Natural killer cell (primary cell): Measurements from ENCODE around the gene CD63. TPM values are rescaled to one million over a fixed set of nuclear protein-coding genes. Genes with fewer than 3 reads are reported as not detected.
A peak's percentile ranks its signal among the peaks of the same experiment; 100 is the strongest.

Experiments used
- ATAC-seq, 3 donors: fragments of 150-1000 bp in 2 of 3; fragments of 200-7000 bp in 1 of 3; cut with Tn5 transposase; 1 replicate in 1 of 3; 2 replicates in 2 of 3; pipeline ENCODE4 v1.10.0; 2021; ENCODE audit warnings: mild to moderate bottlenecking in 2 of 3, moderate library complexity in 2 of 3
- DNase-seq, 2 donors: peaks; one replicate each; pipeline versions ENCODE4 v3.0.0 to v3.0.0-alpha.2; 2013 to 2021; ENCODE audit warnings: mixed read lengths in 1 of 2
- H3K27ac ChIP-seq: one replicate; pipeline ENCODE4 v1.5.1; 2013; ENCODE audit warnings: mild to moderate bottlenecking, low read length
- H3K27me3 ChIP-seq: one replicate; pipeline ENCODE4 v1.6.1; 2013; ENCODE audit warnings: low read length; ENCODE audit not compliant: control insufficient read depth, insufficient read depth
- H3K36me3 ChIP-seq: one replicate; pipeline ENCODE4 v1.6.1; 2013; ENCODE audit warnings: low read length; ENCODE audit not compliant: control insufficient read depth, insufficient read depth
- H3K4me1 ChIP-seq: one replicate; pipeline ENCODE4 v1.6.1; 2013; ENCODE audit warnings: low read length; ENCODE audit not compliant: control insufficient read depth, insufficient read depth
- H3K4me3 ChIP-seq: one replicate; pipeline ENCODE4 v1.5.1; 2013; ENCODE audit warnings: low read length
- H3K9me3 ChIP-seq: one replicate; pipeline ENCODE4 v1.6.1; 2013; ENCODE audit warnings: low read length; ENCODE audit not compliant: control insufficient read depth, insufficient read depth
- H3K27ac Mint-ChIP-seq, 2 donors: one replicate each; pipeline ENCODE4 v1.8.0; 2022; ENCODE audit warnings: mild to moderate bottlenecking in 2 of 2, mixed read lengths in 2 of 2, moderate library complexity in 1 of 2
- H3K27me3 Mint-ChIP-seq, 2 donors: one replicate each; pipeline ENCODE4 v1.8.0; 2022; ENCODE audit warnings: low read depth in 2 of 2, mixed read lengths in 2 of 2
- H3K36me3 Mint-ChIP-seq: one replicate; pipeline ENCODE4 v1.8.0; 2022; ENCODE audit warnings: mixed read lengths
- H3K4me1 Mint-ChIP-seq, 2 donors: one replicate each; pipeline ENCODE4 v1.8.0; 2022; ENCODE audit warnings: mixed read lengths in 2 of 2
- H3K4me3 Mint-ChIP-seq: one replicate; pipeline ENCODE4 v1.8.0; 2022; ENCODE audit warnings: mild to moderate bottlenecking, moderate library complexity, mixed read lengths
- H3K9me3 Mint-ChIP-seq, 2 donors: one replicate each; pipeline ENCODE4 v1.8.0; 2022; ENCODE audit warnings: mixed read lengths in 2 of 2
- WGBS: methylation state at CpG from one replicate; pipeline ENCODE4 v1.1.7; 2013; ENCODE audit warnings: missing lambda C conversion rate; ENCODE audit not compliant: insufficient coverage; 5-methylcytosine and 5-hydroxymethylcytosine counted together
- intact Hi-C: fragments of 100-400 bp; cut with micrococcal nuclease; formaldehyde crosslinking; loops from one replicate; pipeline ENCODE4 v1.14.2; 2022
- total RNA-seq, 4 donors: library from RNA; stranded (reverse); fragments of 120-200 nt in 1 of 4; gene quantifications; one replicate each; pipeline versions ENCODE4 v1.2.3 to v1.2.4, GENCODE V29; 2013 to 2022
- TF ChIP-seq, protein P1 (sequence below): fragments of 200-600 bp; IDR thresholded peaks from one replicate; pipeline ENCODE4 v1.8.0; 2022; ENCODE audit warnings: antibody characterized with exemption

Gene CD63
- total RNA-seq, 3 donors from 2014 or later (not counting 1 experiment from before 2014, with no cell fraction given) = 296 to 441 (median 319) TPM

DNA sequence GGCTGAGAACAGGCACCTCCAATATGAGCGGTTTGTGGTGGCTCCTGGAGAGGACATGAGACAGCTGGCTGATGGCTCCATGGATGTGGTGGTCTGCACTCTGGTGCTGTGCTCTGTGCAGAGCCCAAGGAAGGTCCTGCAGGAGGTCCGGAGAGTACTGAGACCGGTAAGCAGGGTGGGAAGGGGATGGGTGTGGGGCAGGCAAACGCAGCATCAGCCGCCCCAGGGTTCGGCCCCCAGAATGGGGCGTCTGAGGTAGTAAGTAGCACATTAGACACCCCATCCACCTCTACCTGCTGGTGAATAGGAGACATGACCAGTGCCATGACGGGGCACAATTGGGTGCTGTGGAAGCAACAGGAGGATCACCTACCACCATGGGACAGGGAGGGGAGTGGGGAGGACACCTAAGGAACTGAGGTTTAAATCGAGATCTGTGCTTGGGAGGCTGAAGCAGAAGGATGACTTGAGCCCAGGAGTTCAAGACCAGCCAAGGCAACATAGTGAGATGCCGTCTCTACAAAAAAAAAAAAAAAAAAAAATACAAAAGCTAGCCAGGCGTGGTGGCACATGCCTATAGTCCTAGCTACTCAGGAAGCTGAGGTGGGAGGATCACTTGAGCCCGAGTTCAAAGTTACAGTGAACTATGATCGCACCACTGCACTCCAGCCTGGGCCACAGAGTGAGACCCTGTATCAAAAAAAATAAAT is 46.6 kb downstream of the CD63 start:
- peaks cover 21% of the 10 kb centered on the region in 2 donors for H3K27me3 Mint-ChIP-seq
- Histone ChIP-seq H3K36me3 (no peaks in the 10 kb centered on the region), H3K4me1 (peaks cover 14% of the 10 kb centered on the region), H3K27me3 (peaks cover 3% of the 10 kb centered on the region), H3K27ac (no peak overlapping the region), H3K4me3 (no peak overlapping the region), H3K9me3 (no peaks in the 10 kb centered on the region)
- no peak overlapping the region for H3K4me3 Mint-ChIP-seq
- TF ChIP-seq, protein P1, sequence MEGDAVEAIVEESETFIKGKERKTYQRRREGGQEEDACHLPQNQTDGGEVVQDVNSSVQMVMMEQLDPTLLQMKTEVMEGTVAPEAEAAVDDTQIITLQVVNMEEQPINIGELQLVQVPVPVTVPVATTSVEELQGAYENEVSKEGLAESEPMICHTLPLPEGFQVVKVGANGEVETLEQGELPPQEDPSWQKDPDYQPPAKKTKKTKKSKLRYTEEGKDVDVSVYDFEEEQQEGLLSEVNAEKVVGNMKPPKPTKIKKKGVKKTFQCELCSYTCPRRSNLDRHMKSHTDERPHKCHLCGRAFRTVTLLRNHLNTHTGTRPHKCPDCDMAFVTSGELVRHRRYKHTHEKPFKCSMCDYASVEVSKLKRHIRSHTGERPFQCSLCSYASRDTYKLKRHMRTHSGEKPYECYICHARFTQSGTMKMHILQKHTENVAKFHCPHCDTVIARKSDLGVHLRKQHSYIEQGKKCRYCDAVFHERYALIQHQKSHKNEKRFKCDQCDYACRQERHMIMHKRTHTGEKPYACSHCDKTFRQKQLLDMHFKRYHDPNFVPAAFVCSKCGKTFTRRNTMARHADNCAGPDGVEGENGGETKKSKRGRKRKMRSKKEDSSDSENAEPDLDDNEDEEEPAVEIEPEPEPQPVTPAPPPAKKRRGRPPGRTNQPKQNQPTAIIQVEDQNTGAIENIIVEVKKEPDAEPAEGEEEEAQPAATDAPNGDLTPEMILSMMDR = no peak
- no peak for DNase-seq
- no peaks in the 10 kb centered on the region for H3K9me3 Mint-ChIP-seq
- intact Hi-C loops = no loop called here
- no peak overlapping the region for H3K27ac Mint-ChIP-seq
- peaks cover 0 to 11% of the 10 kb centered on the region in 2 donors for H3K4me1 Mint-ChIP-seq
- no peaks in the 10 kb centered on the region for H3K36me3 Mint-ChIP-seq
- no peak for ATAC-seq
- WGBS = 72% methylated on average over 9 of the region's 13 CpGs

DNA sequence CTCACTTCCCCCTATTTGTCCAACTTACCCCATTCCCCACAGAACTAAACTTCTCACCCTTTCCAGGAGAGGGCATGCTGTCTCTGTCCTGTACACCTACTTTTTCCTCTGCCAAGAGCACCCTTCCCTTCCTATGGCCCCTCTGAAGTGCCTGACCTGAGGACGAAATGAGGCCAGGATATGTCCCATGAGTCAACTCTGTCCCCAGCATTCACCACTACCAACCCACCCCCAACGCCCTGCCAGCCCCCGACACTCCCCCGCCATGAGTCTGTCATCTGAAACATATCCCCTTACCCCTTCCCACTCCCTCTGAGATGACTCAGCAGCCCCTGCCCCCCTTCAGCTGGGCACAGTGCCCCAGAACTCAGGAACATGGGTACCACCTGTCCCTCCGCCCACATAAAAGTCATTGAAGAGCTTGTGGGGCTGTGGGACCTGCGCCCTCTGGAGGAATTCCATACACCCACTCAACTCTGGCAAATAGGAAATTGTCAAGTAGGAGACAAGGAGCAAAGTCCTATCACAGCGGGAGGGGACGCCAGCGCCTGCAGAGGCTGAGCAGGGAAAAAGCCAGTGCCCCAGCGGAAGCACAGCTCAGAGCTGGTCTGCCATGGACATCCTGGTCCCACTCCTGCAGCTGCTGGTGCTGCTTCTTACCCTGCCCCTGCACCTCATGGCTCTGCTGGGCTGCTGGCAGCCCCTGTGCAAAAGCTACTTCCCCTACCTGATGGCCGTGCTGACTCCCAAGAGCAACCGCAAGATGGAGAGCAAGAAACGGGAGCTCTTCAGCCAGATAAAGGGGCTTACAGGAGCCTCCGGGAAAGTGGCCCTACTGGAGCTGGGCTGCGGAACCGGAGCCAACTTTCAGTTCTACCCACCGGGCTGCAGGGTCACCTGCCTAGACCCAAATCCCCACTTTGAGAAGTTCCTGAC is 47.4 kb downstream of the CD63 start:
- Histone ChIP-seq H3K9me3 (no peaks in the 10 kb centered on the region), H3K4me1 (peaks cover 14% of the 10 kb centered on the region), H3K4me3 (no peak overlapping the region), H3K27ac (no peak overlapping the region), H3K27me3 (peaks cover 3% of the 10 kb centered on the region), H3K36me3 (no peaks in the 10 kb centered on the region)
- TF ChIP-seq, protein P1 = no peak
- intact Hi-C loops = no loop called here
- no peak overlapping the region for H3K27ac Mint-ChIP-seq
- peak in 1 of 3 donors; percentile 48 for ATAC-seq
- DNase-seq = peak in 1 of 2 donors; percentile 13
- H3K36me3 Mint-ChIP-seq = no peaks in the 10 kb centered on the region
- peaks cover 0 to 11% of the 10 kb centered on the region in 2 donors for H3K4me1 Mint-ChIP-seq
- WGBS = 13% methylated on average over 17 of the region's 17 CpGs
- H3K4me3 Mint-ChIP-seq = no peak overlapping the region
- H3K27me3 Mint-ChIP-seq = peaks cover 21% of the 10 kb centered on the region in 2 donors
- no peaks in the 10 kb centered on the region for H3K9me3 Mint-ChIP-seq

DNA sequence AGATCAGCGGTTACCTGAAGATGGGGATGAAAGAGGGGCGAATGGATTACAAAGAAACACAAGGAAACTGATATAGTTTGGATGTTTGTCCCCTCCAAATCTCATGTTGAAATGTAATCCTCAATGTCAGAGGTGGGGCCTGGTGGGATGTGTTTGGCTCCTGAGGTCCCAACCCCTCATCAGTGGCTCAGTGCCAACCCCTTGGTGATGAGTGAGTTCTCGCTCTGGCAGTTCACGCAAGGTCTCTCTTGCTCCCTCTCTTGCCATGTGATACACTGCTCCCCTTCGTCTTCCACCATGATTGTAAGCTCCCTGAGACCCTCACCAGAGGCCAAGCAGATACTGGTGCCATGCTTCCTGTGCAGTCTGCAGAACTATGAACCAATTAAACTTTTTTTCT is 49.1 kb downstream of the CD63 start:
- peaks cover 3% of the 10 kb centered on the region for H3K27me3 ChIP-seq
- H3K4me3 ChIP-seq = no peak overlapping the region
- no peak for DNase-seq
- Mint-ChIP-seq H3K4me3 (no peak overlapping the region), H3K36me3 (no peaks in the 10 kb centered on the region), H3K4me1 (peaks cover 0 to 11% of the 10 kb centered on the region in 2 donors), H3K27ac (no peak overlapping the region), H3K27me3 (peaks cover 21% of the 10 kb centered on the region in 2 donors), H3K9me3 (no peaks in the 10 kb centered on the region)
- ATAC-seq = no peak
- peaks cover 14% of the 10 kb centered on the region for H3K4me1 ChIP-seq
- TF ChIP-seq, protein P1 = no peak
- no peaks in the 10 kb centered on the region for H3K9me3 ChIP-seq
- WGBS = 94% methylated on average over 5 of the region's 5 CpGs
- no peak overlapping the region for H3K27ac ChIP-seq
- no peaks in the 10 kb centered on the region for H3K36me3 ChIP-seq
- intact Hi-C loops = no loop called here
